Measurements from ENCODE around the gene CFAP20DC.
"Not testable (repeated sequence)": the region's sequence is repeated elsewhere in the genome, so short reads cannot be mapped to it uniquely, and the experiment has no call there.

The CFAP20DC gene

DNA sequence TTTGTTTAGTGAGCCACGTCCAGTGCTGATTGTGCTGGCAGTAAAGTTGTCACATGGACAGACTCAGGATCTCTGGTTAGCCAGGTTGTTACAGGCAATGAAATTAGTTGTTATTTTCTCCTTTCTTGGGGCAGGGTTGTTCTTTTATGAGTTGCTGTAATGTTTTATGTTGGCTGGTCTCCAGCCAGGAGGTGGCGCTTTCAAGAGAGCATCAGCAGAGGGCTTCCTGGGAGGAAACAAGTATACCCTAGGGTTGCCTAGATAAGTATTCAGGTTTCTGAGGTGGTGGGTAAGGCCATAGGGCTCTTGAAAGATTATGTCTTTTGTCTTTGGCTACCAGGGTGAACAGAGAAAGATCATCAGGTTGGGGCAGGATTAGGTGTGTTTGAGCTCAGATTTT, 14.5 kb upstream of the CFAP20DC start:
- TF ChIP-seq POLR2A (IDR thresholded peaks at IDR 0.05; ENCODE audit: low read depth, low read length) = no peak
- DNase-seq (ENCODE audit: insufficient read length, low spot score) (no peak), FAIRE-seq (no peak)

DNA sequence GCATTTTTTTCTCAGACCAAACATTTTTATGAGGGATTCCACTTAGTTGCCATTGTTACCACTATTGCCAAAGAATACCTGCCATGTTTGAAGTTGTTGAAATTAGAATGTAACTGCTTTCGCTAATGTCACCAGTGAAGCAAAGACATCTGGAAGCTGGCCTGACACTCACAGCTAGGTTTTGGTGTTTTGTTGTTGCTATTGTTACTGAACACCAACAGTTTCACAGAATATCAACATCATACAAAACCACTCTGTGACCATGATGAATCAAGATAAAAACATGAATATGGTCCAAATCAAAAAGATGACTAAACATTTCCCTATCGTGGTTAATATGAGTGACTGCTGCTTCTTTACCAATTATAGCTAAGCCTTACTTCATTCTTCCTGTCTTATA, 6.9 kb upstream of the CFAP20DC start:
- no peak for FAIRE-seq
- DNase-seq (ENCODE audit: insufficient read length, low spot score) = no peak
- no peak for TF ChIP-seq POLR2A (IDR thresholded peaks at IDR 0.05; ENCODE audit: low read depth, low read length)

DNA sequence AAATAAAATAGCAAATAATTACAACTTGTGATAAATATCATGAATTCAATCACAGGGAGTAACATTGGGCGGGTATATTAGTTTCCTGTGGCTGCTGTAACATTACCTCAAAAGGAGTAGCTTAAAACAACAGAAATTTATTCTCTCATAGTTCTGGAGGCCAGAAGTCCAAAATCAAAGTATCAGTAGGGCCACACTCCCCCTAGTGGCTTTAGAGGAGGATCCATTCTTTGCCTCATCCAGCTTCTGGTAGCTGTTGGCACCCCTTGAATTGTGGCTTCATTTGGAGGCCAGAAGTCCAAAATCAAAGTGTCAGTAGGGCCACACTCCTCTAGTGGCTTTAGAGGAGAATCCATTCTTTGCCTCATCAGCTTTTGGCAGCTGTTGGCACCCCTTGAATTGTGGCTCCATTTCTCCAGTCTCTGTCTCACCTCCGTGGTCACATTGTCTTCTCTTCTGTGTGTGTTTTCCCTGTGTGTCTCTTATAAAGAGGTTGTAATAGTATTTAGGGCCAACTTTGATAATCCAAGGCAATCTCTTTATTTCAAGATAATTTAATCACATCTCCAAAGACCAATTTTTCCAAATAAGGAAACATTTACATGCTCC, 3.1 kb upstream of the CFAP20DC start:
- FAIRE-seq (peak; percentile 78), DNase-seq (ENCODE audit: insufficient read length, low spot score) (no peak)
- TF ChIP-seq POLR2A (IDR thresholded peaks at IDR 0.05; ENCODE audit: low read depth, low read length) = no peak

DNA sequence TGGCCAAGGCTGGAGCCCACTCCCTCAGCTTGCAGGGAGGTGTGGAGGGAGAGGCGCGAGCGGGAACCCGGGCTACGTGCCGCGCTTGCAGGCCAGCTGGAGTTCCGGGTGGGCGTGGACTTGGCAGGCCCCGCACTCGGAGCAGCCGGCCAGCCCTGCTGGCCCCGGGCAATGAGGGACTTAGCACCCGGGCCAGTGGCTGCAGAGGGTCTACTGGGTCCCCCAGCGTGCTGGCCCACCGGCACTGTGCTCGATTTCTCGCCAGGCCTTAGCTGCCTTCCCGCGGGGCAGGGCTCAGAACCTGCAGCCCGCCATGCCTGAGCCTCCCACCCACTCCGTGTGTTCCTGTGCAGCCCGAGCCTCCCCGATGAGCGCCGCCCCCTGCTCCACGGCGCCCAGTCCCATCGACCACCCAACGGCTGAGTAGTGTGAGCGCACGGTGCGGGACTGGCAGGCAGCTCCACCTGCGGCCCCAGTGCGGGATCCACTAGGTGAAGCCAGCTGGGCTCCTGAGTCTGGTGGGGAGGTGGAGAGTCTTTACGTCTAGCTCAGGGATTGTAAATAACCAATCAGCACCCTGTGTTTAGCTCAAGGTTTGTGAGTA, 1.1 kb upstream of the CFAP20DC start:
- DNase-seq (ENCODE audit: insufficient read length, low spot score); FAIRE-seq: not testable (repeated sequence)

DNA sequence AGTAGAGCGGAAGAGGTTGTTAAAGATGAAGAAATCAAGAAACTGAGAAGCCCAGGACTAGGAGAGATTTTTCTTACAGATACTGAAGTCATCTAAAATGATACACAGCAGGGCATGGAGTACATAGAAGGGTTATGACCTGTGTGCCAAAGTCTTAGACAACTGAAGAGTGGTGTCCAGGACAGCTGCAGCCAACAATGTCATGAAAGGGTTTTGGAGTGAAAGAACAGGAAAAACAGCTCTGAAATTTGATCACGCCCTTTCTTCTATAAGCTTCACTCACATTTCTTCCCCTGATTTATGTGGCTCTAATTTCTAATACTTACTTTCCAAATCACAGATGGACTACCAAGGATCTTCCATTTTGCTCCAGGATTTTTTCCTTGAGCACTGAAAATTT, 3.0 kb downstream of the CFAP20DC start:
- FAIRE-seq (no peak), DNase-seq (ENCODE audit: insufficient read length, low spot score) (no peak)
- no peak for TF ChIP-seq POLR2A (IDR thresholded peaks at IDR 0.05; ENCODE audit: low read depth, low read length)

DNA sequence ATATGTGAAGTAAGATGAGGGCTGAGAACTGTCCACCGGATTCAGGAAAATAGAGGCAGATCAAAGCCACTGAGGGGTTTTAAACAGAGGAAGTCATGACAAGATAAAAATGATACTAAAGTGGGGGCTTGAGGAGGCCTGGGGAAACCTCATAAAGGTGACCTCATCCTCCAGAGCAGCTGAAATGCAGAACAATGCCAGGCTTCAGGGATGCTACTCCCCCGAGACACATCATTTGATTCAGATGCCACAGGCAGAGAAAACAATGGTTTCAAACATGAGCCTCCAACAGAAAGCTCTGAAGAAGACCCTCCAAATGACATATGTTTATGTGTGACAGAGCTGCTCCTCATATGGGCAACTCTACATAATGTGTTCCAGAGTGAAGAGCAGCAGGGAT, 6.4 kb downstream of the CFAP20DC start:
- DNase-seq (ENCODE audit: insufficient read length, low spot score) (no peak), FAIRE-seq (no peak)
- TF ChIP-seq POLR2A (IDR thresholded peaks at IDR 0.05; ENCODE audit: low read depth, low read length) = no peak

DNA sequence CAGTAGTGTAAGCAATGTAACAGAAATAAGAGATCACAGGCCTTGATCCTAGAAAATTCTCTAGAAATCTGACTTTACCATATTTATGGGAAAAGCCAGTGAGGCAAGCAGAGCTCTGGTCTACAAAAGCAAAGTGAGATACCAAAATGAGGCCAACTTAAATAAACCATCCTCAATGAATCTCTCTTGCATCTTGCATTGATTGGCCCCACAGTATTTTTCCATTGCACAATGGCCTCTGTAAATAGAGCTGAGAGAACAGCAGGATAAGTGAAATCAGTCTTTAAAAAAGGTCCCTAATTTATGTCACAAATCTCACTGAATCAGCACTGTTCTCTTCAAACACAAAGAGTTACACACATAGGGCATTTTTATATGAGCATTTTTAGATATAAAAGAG, 8.9 kb downstream of the CFAP20DC start:
- TF ChIP-seq POLR2A (IDR thresholded peaks at IDR 0.05; ENCODE audit: low read depth, low read length) = no peak
- FAIRE-seq = no peak
- DNase-seq (ENCODE audit: insufficient read length, low spot score) = no peak

DNA sequence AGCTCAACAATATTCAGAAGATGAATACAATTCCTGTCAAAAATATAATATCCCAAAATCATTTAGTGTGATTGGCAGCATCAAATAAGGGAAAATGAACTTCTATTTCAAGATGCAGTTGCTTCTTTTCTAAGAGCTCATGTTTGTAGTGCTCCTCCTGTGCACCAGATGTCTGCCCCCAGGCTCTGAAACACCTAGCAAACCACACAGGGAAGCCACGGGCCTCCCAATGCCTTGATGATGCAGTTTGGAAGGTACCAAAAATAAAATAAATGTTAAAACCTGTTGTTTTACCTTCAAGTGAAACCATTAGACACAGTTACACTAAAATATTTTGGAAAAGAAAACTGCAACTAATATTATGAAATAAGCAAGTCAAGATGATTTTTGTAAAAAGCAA, 22.2 kb downstream of the CFAP20DC start:
- FAIRE-seq (no peak), DNase-seq (ENCODE audit: insufficient read length, low spot score) (no peak)
- TF ChIP-seq POLR2A (IDR thresholded peaks at IDR 0.05; ENCODE audit: low read depth, low read length) = no peak

DNA sequence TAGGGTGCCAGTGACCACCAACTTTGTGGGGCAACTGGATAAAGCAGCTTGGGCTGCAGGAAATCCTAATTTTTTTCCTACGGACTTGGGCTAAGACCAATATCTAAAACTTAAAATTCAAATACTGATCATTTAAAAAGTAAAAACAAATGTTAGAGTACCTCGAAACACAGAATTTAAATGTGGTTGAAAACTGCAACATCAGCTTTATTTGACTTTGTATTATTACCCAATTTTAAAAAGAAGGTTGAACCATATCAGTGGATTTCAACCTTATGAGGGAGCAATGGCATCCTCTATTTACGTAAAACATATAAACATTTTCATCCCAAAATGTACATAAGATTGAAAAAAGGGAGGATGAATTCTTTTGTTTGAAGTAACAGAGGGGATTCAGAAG, 26.2 kb downstream of the CFAP20DC start:
- no peak for FAIRE-seq
- no peak for TF ChIP-seq POLR2A (IDR thresholded peaks at IDR 0.05; ENCODE audit: low read depth, low read length)
- DNase-seq (ENCODE audit: insufficient read length, low spot score) = no peak

DNA sequence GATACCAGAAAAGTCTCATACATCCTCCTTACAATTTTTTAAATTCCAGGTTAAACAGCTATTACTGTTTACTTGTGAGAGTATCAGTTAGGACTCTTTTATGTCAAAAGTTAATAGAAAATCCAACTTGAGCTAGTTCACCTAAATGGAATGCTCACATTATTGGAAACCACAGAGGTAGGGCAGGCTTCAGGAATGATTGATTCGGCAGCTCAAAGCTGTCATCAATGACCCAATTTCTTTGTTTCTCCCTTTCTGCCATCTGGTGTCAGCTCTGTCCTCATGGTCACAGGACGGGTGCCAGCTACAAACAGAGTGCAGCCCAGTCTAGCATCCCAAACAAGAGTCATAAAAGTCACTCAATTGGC, 32.2 kb downstream of the CFAP20DC start:
- TF ChIP-seq POLR2A (IDR thresholded peaks at IDR 0.05; ENCODE audit: low read depth, low read length) = no peak
- no peak for FAIRE-seq
- DNase-seq (ENCODE audit: insufficient read length, low spot score) = no peak

DNA sequence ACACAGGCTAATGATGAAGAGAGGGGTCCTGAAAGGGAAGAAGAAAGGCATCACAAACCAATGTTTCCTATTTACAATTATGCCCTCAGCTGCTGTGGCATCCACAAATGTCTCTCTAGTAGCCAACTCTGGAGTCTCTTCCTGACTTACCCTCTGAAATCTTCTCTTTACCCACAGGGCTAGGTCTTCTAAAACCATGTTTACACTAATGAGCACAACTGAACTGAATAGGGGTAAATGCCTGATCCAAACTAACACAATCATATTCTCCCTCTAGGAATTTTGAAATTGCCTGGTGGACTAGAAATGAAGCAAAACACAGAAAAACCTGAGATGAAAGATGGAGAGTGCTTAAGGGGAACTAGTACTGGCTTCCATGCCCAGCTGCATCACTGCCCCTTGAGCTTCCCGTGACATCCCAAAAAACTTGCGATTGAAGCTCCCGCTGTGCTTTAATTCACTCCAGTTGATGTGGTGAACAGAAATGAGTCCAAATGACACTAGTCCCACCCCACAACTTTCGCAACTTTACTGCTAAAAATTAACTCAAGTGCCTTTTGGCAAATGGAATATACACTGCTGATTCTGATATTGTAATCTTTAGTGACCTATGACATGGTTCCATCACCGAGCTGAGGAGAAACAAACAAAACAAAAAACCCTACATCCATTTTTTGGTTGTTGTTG, 32.8 kb downstream of the CFAP20DC start:
- no peak for TF ChIP-seq POLR2A (IDR thresholded peaks at IDR 0.05; ENCODE audit: low read depth, low read length)
- DNase-seq (ENCODE audit: insufficient read length, low spot score) = no peak
- no peak for FAIRE-seq

DNA sequence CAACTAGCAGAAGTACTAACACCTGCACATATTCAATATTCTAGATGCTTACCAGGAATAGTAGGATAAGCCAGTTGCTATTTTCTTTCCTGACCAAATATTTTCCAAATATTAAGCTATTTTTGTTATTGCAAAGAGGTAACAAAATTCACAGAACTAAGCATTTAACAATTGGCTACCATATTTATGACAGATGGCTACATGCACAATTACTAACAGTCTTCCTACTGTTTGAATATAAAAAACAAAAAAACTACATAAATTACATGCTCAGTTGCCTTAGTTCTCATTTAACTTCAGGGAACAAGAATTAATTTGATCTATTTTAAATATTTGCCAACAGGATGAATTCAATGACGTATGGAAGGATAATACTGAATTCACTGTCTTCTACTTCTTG, 36.2 kb downstream of the CFAP20DC start:
- DNase-seq (ENCODE audit: insufficient read length, low spot score) = no peak
- TF ChIP-seq POLR2A (IDR thresholded peaks at IDR 0.05; ENCODE audit: low read depth, low read length) = no peak
- no peak for FAIRE-seq

DNA sequence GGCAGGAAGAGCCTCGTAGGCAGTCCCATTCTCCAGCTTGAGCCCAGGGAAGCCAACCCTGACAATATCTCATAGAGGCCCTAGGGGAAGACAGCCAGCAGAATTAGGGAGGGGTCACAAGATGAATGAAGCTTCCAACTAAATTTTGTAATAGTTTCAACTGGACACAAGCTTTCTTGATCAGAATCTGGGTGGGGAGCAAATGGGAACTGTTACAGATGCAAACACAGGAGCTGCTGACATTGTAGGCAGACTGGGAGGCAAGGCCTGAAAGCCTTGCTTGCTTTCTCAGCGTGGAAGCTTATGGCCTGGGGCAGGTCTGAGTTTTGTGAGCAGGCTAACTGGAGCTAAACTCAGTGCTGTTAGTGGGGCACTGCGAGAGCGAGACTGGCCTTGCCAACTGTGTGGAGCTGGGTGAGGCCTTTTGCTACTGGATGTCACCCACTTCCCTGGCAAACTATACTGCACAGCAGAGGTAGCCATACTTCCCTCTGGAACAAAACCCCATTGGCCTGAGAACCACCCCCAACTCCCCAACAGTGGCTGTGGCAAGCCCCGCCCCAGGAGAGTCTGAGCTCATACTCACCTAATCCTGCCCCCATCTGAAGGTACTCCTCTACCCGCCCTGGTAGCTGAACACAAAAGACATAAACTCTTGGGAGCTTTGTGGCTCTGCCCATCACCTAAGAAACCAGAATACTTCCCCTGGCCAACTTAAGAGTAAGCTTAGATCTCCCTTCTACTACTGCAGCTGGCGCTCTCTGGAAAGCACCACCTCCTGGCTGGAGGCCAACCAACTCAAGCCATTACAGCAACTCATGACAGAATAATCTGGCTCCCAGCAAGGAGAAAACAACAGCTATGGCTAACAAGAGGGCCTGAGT, 42.9 kb downstream of the CFAP20DC start:
- no peak for FAIRE-seq
- DNase-seq (ENCODE audit: insufficient read length, low spot score) = no peak
- no peak for TF ChIP-seq POLR2A (IDR thresholded peaks at IDR 0.05; ENCODE audit: low read depth, low read length)

DNA sequence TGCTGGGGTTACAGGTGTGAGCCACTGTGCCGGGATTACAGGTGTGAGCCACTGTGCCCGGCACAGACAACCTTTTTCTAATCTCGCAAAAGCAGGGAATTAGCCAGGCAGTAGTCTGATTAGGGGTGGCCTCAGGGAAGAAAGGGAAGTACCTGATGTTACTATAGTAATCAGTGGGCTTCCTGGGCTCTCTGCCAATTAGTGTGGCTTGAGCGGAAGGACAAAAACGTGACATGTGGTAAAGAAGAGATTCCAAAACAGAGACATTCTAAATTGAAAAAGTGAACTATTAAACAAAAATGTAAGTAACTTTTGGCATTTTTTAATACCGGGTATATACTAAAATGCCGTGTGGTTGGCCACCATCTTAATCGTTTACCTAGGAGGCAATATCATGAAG, 48.1 kb downstream of the CFAP20DC start:
- no peak for DNase-seq (ENCODE audit: insufficient read length, low spot score)
- TF ChIP-seq POLR2A (IDR thresholded peaks at IDR 0.05; ENCODE audit: low read depth, low read length) = no peak
- FAIRE-seq = no peak

Measured in H54 (cell line).